DND-41 (cell line): ENCODE measurements around the gene TRIM77.
"Not testable (repeated sequence)": the region's sequence is repeated elsewhere in the genome, so short reads cannot be mapped to it uniquely, and the experiment has no call there.

ENCODE experiments used
- ATAC-seq: fragments of 200-7000 bp; cut with Tn5 transposase; 3 replicates; pipeline ENCODE4 v1.9.1; 2021; ENCODE audit warnings: low read depth; ENCODE audit not compliant: insufficient read depth
- DNase-seq: peaks from one replicate; pipeline ENCODE4 v3.0.0-alpha.2; 2020
- H2AFZ ChIP-seq: 2 replicates; pipeline ENCODE4 v1.6.0; 2012; ENCODE audit warnings: low read depth, low read length
- H3K27ac ChIP-seq: 2 replicates; pipeline ENCODE4 v1.5.1; 2012; ENCODE audit warnings: low read length, inconsistent platforms
- H3K27me3 ChIP-seq: fragments of 200-600 bp; sonication (generic); 2 replicates; pipeline ENCODE4 v1.6.0; 2012; ENCODE audit warnings: low read length, mild to moderate bottlenecking, inconsistent platforms; ENCODE audit not compliant: insufficient read depth, poor library complexity
- H3K36me3 ChIP-seq: 2 replicates; pipeline ENCODE4 v1.5.1; 2012; ENCODE audit warnings: low read length, inconsistent platforms; ENCODE audit not compliant: insufficient read depth
- H3K4me1 ChIP-seq: 2 replicates; pipeline ENCODE4 v1.5.1; 2012; ENCODE audit warnings: mild to moderate bottlenecking, low read length; ENCODE audit not compliant: insufficient read depth
- H3K4me2 ChIP-seq: 2 replicates; pipeline ENCODE4 v1.6.0; 2012; ENCODE audit warnings: mild to moderate bottlenecking, moderate library complexity, low read length, inconsistent platforms; ENCODE audit not compliant: insufficient read depth
- H3K4me3 ChIP-seq, 2 experiments: fragments of 200-600 bp in 1 of 2; shearing (Covaris generic) in 1 of 2; 2 replicates each; pipeline ENCODE4 v1.5.1; 2012 to 2016; ENCODE audit warnings: inconsistent platforms in 2 of 2, low read length in 2 of 2, mild to moderate bottlenecking in 2 of 2, low read depth in 1 of 2, moderate library complexity in 1 of 2
- H3K79me2 ChIP-seq: 2 replicates; pipeline ENCODE4 v1.6.0; 2012; ENCODE audit warnings: low read length, inconsistent platforms; ENCODE audit not compliant: insufficient read depth
- H3K9ac ChIP-seq: 2 replicates; pipeline ENCODE4 v1.6.0; 2012; ENCODE audit warnings: low read depth, mild to moderate bottlenecking, inconsistent platforms, low read length, moderate library complexity
- H3K9me3 ChIP-seq: 2 replicates; pipeline ENCODE4 v1.5.1; 2012; ENCODE audit warnings: low read length, moderate library complexity, mild to moderate bottlenecking, inconsistent platforms; ENCODE audit not compliant: insufficient read depth, severe bottlenecking
- H4K20me1 ChIP-seq: 2 replicates; pipeline ENCODE4 v1.6.0; 2012; ENCODE audit warnings: low read length; ENCODE audit not compliant: insufficient read depth
- EZH2 ChIP-seq: IDR thresholded peaks from 3 replicates; pipeline ENCODE4 v1.6.1; 2012; ENCODE audit warnings: borderline replicate concordance, low read depth, mild to moderate bottlenecking, moderate library complexity, low read length, inconsistent platforms; ENCODE audit not compliant: severe bottlenecking
- TF ChIP-seq, protein P1 (sequence below): IDR thresholded peaks from 2 replicates; pipeline ENCODE4 v1.5.1; 2012; ENCODE audit warnings: borderline replicate concordance, low read length, moderate library complexity, mild to moderate bottlenecking; ENCODE audit not compliant: poor library complexity, severe bottlenecking; ENCODE audit errors: extremely low read depth

The TRIM77 gene, protein sequence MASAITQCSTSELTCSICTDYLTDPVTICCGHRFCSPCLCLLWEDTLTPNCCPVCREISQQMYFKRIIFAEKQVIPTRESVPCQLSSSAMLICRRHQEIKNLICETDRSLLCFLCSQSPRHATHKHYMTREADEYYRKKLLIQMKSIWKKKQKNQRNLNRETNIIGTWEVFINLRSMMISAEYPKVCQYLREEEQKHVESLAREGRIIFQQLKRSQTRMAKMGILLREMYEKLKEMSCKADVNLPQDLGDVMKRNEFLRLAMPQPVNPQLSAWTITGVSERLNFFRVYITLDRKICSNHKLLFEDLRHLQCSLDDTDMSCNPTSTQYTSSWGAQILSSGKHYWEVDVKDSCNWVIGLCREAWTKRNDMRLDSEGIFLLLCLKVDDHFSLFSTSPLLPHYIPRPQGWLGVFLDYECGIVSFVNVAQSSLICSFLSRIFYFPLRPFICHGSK

DNA sequence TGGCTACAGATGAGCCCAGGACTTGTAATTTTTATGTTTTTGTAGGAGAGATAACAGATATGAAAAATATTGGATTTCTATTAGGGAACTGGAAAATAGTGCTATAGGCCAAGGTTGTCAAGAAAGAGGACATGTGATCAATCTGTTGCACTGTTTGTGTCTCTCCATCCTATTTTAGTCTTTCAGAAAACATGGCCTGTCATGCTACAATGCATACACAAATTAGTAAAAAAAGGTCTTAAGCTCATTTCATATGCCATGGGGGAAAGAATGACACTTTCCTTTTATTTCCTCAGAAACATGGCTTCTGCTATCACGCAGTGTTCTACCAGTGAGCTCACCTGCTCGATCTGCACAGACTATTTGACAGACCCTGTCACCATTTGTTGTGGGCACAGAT is at the start of gene TRIM77:
TSS of gene TRIM77 (plus strand) at position 301 of the 400 bp plus-strand sequence. CDS start at position 301, 0 bp downstream.
- H4K20me1 ChIP-seq, H3K27me3 ChIP-seq, H3K9me3 ChIP-seq, H3K27ac ChIP-seq, H3K9ac ChIP-seq, H3K36me3 ChIP-seq, ATAC-seq, H3K4me2 ChIP-seq, H2AFZ ChIP-seq, H3K4me3 ChIP-seq, H3K79me2 ChIP-seq, DNase-seq, H3K4me1 ChIP-seq: not testable (repeated sequence)

DNA sequence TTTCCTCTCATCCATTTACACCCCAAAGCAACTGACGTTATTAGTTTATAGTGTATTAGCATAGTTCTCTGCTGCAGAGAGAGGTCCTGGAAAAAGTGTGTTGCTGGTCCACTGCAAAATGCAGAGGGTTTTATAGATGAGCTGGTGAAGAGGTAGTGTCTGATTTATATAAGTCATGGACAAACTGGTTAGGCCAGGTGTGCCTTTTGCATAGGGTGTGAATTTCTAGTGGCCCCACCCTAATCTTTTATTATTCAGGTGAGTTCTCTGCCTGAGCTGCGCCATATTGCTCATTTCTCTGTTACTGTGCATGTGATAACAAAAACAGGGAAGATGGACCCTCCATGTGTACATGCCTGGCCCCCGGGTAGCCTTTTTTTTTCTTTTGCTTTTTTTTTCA is 43.1 kb upstream of the TRIM77 start:
- Histone ChIP-seq H3K27ac (no peak overlapping the region), H3K9ac (no peak overlapping the region), H4K20me1 (no peaks in the 10 kb centered on the region), H3K9me3 (no peaks in the 10 kb centered on the region), H3K4me1 (no peaks in the 10 kb centered on the region), H3K36me3 (no peaks in the 10 kb centered on the region), H3K4me2 (no peak overlapping the region), H2AFZ (no peak overlapping the region), H3K27me3 (no peaks in the 10 kb centered on the region), H3K4me3 (no peak overlapping the region), H3K79me2 (no peaks in the 10 kb centered on the region)
- no peak for TF ChIP-seq EZH2
- TF ChIP-seq, protein P1, sequence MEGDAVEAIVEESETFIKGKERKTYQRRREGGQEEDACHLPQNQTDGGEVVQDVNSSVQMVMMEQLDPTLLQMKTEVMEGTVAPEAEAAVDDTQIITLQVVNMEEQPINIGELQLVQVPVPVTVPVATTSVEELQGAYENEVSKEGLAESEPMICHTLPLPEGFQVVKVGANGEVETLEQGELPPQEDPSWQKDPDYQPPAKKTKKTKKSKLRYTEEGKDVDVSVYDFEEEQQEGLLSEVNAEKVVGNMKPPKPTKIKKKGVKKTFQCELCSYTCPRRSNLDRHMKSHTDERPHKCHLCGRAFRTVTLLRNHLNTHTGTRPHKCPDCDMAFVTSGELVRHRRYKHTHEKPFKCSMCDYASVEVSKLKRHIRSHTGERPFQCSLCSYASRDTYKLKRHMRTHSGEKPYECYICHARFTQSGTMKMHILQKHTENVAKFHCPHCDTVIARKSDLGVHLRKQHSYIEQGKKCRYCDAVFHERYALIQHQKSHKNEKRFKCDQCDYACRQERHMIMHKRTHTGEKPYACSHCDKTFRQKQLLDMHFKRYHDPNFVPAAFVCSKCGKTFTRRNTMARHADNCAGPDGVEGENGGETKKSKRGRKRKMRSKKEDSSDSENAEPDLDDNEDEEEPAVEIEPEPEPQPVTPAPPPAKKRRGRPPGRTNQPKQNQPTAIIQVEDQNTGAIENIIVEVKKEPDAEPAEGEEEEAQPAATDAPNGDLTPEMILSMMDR: no peak
- no peak for DNase-seq
- ATAC-seq: no peak

DNA sequence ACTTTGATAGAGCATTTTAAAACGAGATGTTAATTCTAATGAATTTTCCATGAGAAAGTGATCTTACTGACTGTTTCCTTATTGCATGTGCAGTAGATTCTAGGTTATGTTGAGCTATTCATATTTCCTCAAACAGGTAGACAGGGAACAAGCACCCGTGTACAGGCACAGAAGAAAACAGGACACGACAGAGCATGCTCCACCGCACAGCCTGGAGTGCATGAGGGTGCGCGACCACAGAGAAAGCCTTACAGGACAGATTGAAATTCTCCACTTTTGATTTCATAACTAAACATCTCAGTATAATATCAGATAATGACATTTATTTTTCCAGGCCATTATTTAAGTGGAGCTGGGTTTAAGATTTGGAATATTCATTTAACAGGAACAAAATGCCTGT is 41.9 kb upstream of the TRIM77 start:
- not testable (repeated sequence) for H3K4me2 ChIP-seq, H3K79me2 ChIP-seq, H3K27me3 ChIP-seq, H3K4me3 ChIP-seq, H3K9me3 ChIP-seq, H3K4me1 ChIP-seq, H4K20me1 ChIP-seq, H3K27ac ChIP-seq, H3K9ac ChIP-seq, H3K36me3 ChIP-seq, H2AFZ ChIP-seq, ATAC-seq, DNase-seq

DNA sequence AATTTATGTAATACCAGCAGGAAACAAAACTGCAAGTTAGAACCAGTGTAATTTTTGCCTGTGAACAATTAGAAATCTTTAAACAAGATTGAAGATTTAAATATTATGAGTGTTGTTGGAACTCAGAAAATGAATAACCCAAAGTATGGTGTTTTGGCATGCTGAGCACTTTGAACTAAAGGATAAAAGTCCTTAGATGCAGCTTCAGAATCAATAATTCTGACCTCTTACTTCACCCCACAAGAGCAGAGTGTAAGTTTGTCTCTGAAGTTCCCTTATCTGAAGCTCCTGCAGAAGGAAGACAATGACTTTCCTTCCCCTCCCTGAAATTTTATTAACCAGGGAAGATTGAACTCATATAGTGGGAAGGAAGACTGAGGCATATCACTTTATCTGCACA is 40.5 kb upstream of the TRIM77 start:
- H3K27me3 ChIP-seq, H3K9ac ChIP-seq, H3K4me1 ChIP-seq, H3K27ac ChIP-seq, H3K4me3 ChIP-seq, ATAC-seq, H2AFZ ChIP-seq, H3K9me3 ChIP-seq, DNase-seq, H3K4me2 ChIP-seq, H3K36me3 ChIP-seq, H4K20me1 ChIP-seq, H3K79me2 ChIP-seq: not testable (repeated sequence)

DNA sequence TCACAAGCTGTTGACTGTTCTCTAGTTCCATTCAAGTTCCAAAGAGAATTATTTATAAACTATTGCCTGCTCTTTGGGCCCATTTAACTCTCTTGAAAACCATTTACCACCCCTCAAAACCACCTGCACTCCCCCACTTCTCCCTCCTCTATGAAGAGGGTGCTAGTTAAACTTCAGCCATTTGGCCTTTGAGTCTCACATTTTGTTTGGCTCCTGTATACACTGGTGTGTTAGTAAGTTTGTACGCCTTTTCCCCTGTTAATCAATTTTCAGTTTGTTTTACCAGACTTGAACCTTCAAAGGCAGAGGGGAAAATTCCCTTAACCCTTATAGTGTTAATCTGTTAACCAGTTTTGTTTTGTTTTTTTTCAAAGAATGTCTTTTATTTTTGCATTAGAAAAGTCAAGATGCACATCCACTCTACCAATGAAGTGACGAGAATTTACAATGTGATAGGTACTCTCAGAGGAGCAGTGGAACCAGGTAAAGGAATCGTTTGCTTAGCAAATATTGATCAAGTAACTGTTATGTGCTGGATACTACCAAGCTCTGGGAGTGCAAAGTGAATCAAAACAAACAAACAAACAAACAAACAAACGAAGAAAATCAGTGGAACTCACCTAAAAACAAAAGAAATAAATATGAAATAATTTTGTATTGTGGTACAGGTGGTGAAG is 40.0 kb upstream of the TRIM77 start:
- H3K9me3 ChIP-seq, H4K20me1 ChIP-seq, H3K4me1 ChIP-seq, H3K4me3 ChIP-seq, H3K4me2 ChIP-seq, H3K27me3 ChIP-seq, ATAC-seq, H3K27ac ChIP-seq, H3K36me3 ChIP-seq, DNase-seq, H2AFZ ChIP-seq, H3K79me2 ChIP-seq, H3K9ac ChIP-seq: not testable (repeated sequence)

DNA sequence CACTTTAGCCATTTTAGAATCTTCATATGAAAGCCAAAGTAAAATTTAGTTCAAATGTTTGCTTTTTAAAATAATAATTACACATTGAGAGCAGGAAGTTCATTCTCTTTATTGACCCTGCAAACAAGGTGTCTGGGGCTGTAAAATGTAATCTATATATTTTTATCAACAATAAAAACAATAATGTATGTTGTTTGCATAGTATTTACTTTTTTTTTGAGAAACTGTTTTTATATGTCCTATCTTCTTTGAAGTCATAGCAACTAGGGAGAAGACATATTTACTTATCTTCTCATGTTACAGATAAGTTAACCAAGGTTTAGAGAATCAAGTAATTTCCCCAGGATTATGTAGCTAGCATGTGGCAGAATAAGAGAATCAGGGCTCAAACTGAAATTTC is 37.6 kb upstream of the TRIM77 start:
- not testable (repeated sequence) for ATAC-seq, H2AFZ ChIP-seq

DNA sequence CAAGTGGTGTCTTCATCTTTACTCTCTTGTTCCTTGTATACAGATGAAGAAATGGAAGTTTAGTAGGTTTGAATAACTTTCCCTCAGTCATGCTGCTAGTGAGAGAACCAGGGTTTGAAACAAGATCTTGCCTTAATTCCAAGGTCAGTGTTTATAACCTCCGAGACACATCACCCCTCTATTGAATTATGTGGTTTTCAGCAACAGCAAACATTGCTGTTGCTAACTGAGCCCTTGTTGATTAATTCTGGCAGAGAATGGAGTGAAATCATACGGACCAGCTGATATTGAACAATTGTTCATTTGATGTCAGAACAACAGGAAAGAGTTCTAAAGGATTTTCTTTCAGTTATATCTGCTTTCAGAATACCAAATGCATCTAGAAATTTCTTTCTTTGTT is 36.7 kb upstream of the TRIM77 start:
- H4K20me1 ChIP-seq, H3K9ac ChIP-seq, H3K9me3 ChIP-seq, H3K27ac ChIP-seq, ATAC-seq, H2AFZ ChIP-seq, DNase-seq, H3K4me2 ChIP-seq, H3K36me3 ChIP-seq, H3K79me2 ChIP-seq, H3K4me1 ChIP-seq, H3K27me3 ChIP-seq, H3K4me3 ChIP-seq: not testable (repeated sequence)

More for the DNA sequence above, 37.6 kb upstream of the TRIM77 start:
- not testable (repeated sequence) for H3K27ac ChIP-seq, DNase-seq, H3K9ac ChIP-seq, H3K36me3 ChIP-seq, H3K9me3 ChIP-seq, H3K27me3 ChIP-seq, H4K20me1 ChIP-seq, H3K4me3 ChIP-seq, H3K4me1 ChIP-seq, H3K79me2 ChIP-seq, H3K4me2 ChIP-seq
